Left renal pelvis (tissue), 4 donors: Measurements from ENCODE around the gene DNLZ. TPM values are rescaled to one million over a fixed set of nuclear protein-coding genes. Genes with fewer than 3 reads are reported as not detected.
"Not testable (repeated sequence)": the region's sequence is repeated elsewhere in the genome, so short reads cannot be mapped to it uniquely, and the experiment has no call there.

Source experiments
- DNase-seq, 4 donors: peaks; one replicate each; pipeline ENCODE4 v3.0.0-alpha.2; 2013; ENCODE audit warnings: low read depth in 4 of 4, low spot score in 3 of 4
- polyA plus RNA-seq, 4 donors: library from polyadenylated mRNA; unstranded; fragments of 120-200 nt; gene quantifications; one replicate each; pipeline ENCODE4 v1.2.1, GENCODE V29; 2013; ENCODE audit not compliant: insufficient read length in 4 of 4

The DNLZ gene
- polyA plus RNA-seq, 4 donors, result 4.8 to 28.7 (median 6.2) TPM

DNA sequence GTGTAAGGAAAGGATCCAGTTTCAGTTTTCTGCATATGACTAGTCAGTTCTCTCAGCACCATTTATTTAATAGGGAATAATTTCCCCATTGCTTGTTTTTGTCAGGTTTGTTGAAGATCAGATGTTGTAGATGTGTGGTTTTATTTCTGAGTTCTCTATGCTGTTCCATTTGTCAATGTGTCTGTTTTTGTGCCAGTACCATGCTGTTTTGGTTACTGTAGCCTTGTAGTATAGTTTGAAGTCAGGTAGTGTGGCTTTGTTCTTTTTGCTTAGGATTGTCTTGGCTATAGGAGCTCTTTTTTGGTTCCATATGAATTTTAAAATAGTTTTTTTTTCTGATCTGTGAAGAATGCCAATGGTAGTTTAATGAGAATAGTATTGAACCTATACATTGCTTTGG lies 42.6 kb downstream of the DNLZ start:
- DNase-seq, result not testable (repeated sequence)

DNA sequence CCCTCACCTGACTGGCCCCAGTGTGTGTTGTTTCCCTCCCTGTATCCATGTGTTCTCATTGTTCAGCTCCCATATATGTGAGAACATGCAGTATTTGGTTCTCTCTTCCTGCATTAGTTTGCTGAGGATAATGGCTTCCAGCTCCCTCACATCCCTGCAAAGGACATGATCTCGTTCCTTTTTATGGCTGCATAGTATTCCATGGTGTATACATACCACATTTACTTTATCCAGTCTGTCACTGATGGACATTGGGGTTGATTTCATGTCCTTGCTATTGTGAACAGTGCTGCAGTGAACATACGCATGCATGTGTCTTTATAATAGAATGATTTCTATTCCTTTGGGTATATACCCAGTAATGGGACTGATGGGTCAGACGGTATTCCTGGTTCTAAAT lies 43.6 kb downstream of the DNLZ start:
- DNase-seq, result not testable (repeated sequence)

DNA sequence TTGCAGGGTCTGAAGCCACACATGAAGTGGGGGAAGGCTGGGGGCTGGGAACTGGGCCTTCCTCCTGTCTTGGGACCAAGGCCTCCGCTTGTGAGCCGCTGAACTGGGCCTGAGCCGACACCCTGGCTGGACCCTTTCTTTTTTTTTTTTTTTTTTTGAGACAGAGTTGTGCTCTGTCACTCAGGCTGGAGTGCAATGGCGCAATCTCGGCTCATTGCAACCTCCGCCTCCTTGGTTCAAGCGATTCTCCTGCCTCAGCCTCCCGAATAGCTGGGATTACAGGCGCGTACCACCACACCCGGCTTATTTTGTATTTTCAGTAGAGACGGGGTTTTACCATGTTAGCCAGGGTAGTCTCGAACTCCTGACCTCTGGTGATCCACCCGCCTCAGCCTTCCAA lies 44.3 kb downstream of the DNLZ start:
- DNase-seq, result not testable (repeated sequence)

DNA sequence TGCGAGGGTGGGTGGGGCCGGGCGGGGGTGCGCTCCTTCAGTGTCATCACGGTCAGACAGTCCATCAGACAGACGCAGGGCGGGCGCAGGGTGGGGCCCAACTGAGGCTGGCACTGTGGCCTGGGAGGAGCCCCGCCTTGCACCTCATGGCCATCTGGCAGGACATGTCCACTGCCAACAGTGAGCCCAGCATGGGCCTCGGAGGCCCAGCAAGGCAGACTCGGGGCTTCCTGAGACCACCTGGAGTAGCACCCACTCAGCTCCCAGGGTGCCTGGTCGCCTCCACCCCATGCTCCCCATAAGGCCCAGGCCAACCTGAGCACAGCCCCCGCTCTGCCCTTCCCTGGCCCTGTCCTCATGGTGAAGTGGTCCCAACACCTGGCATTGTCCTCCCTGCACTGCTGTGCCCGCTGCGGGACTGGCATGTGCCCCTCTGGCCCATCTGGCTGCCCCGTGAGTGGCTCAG lies 44.7 kb downstream of the DNLZ start:
- DNase-seq, result no peak

DNA sequence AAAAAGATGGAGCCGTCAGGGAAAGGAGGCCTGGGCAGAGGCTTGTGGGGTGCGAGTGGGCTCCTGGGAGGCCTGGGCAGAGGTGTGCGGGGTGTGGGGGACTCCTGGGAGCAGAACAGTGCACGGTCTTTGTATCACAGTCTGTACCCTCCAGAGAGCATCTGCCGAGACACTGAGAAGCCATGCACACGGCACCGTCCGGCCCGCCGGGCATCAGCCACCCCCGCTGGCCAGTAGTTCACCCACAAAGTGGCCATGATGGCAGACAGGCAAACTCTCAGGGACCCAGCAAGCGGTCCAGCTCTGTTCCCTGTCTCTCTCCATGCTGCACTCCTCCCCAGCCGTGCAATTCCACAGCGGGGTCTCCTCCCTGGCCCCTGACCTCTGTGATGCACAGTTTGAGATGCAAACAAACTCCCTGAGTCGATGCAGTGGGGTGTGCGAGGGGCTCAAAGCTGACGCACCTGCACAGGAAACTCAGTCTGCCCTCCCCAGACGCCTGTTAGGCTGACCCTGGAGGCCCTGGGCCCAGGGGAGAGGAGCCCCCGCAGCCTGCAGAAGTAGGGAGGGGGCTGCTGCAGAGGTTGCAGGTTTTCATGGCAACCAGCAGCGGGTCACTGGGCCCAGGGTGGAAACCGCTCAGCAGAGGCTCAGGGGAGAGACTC lies 45.3 kb downstream of the DNLZ start:
- DNase-seq, result no peak

DNA sequence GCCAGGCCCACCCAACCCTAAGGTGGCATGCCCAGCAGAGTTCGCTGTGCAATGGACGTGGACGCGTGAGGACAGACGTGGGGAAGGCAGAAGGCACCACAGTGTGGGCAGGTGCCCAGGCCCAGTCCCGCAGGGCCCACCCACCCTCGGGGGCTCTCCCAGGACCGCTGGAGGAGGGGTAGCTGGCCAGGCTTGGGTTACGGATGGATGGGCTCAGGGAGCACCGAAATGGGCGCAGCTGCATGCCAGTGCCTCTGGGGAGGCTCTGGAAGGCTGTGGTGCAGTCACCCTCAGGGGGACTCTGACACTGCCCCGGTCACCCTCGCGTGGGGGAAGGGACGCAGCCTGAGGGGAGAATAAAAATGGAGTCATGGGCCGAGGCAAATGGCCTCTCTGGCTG lies 45.8 kb downstream of the DNLZ start:
- DNase-seq, result no peak

DNA sequence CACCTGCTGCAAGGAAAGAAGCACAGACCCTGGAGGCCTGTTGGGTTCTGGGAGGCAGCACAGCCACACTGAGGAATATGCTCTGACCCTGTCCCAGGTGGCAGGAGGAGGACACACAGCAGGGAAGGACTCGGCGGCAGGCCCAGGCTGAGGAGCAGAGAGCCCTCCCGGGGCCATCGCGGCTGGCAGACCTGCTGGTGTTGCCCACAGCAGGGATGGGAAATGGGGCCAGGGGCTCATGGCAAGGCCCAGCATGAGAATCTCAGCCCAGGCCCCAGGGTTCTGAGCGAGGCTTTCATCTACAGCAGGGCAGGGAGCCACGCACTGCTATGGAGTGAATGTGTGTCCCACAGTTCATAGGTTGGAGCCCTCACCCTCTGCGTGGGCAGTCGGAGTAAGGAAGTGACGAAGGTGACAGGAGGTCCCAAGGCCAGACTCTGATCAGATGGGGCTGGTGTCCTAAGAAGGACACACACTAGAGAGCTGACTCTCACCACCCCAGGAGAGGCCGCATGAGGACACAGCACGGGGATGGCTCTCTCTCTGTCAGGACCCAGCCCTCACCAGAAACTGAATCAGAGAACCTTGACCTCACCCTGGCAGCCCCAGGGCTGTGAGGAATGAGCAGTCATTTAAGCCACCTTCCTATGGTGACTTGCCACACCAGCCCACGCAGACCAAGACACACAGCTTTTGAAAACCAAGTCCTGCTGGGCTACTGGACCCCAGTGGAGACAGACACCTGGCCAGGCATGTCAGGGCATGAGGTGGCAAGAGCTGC lies 46.5 kb downstream of the DNLZ start:
- DNase-seq, result no peak

DNA sequence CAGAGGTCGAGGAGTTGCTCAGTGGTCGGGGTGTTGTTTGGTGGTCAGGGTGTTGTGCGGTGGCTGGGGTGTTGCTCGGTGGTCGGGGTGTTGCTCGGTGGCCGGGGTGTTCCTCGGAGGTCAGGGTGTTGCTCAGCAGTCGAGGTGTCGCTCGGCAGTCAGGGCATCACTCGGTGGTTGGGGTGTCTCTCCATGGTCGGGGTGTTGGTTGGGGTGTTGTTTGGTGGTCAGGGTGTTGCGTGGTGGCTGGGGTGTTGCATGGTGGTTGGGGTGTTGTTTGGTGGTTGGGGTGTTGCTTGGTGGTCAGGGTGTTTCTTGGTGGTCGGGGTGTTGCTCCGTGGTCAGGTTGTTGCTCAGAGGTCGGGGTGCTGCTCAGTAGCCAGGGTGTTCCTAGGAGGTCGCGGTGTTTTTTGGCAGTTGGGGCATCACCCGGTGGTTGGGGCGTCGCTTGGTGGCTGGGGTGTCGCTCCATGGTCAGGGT lies 47.2 kb downstream of the DNLZ start:
- DNase-seq, result no peak

DNA sequence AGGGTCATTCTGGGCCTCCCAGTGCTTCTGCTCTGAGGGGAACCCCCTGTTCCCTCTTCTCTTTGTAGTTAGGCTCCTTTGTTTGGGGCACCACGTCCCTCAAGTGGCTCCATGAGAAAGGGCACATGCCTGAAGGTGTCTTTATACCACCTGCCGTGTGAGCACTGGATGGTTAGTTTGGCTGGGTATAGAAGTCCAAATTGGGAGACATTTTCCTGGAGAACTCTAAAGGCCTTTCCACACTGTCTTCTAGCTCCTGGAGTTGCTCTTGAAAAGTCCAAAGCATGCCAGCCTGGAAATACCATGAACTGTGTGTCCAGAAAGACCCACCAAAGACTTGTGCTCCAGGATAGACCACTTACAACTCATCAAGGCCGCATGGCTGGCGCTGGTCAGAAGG lies 48.6 kb downstream of the DNLZ start:
- no peak for DNase-seq

DNA sequence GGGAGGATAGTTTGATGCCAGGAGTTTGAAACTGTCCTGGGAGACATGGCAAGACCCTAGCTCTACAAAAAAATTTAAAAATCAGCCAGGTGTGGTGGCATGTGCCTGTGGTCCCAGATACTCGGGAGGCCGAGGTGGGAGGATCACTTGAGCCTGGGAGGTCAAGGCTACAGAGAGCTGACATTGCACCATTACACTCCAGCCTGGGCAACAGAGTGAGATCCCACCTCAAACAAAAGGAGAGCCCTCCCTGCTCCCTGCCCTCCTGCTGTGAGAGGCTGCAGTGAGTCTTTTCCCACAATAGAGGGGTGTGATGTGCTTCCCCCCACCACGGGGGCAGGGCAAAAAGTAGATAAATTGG lies 49.5 kb downstream of the DNLZ start:
- DNase-seq, result no peak

DNA sequence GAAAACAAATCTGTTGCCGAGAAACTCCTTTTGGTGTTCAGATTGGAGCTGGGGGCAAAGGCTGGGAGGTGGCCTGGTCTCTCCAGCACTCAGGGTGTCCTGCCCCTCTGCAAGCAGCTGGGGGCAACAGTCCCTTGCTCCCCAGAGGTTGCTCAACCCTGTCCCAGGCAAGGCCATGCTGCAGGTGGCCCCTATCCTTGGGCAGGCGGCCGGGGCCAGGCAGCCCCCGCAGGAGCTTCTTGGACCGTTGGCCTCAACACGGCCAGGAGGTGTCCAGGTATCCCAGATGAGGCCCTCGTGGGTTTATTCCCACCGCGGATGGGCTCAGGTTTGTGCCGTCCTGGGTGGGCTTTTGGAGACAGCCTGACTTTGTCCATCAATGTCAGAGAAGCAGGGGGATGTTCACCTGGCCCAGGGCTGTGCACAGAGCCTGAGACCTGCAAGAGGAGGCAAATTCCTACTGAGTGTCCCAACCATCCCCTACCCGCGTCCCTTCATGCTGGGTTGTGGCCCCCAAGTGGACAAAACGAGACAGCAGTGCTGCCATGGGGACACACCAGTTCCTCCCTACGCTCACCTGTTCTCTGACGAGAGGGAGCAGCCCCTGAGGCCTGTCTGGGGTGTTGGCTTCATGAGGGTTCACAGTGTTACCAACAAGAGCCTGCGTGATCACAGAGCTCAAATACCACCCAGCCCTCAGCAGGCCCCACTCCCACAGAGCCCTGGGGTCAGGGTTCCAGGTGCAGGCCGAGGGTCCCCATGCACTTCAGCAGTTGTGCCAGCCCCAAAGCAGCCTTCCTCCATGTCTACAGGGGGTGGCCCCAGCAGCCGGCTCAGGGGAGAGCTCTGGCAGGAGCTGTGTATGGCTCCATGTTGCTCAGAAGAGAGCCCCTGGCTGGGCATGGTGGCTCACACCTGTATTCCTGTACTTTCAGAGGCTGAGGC lies 50.2 kb downstream of the DNLZ start:
- DNase-seq, result no peak

DNA sequence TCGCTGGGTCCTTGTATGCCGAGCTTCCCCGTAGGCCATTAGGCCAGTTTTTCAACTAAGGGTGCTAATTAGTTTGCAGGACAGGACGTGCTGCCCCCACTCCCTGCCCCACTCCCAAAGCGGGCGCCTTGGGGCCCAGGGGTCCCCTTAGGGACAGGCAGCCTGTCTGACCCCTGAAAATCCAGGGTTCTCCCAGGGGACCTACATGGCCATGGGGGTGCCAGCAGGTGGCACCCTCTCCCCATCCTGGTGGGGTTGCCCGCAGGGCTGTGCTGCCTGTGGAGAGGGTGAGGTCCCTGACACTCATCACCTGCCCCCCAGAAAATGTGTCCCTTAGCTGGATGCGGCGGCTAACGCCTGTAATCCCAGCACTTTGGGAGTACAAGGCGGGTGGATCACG lies 51.1 kb downstream of the DNLZ start:
- no peak for DNase-seq

DNA sequence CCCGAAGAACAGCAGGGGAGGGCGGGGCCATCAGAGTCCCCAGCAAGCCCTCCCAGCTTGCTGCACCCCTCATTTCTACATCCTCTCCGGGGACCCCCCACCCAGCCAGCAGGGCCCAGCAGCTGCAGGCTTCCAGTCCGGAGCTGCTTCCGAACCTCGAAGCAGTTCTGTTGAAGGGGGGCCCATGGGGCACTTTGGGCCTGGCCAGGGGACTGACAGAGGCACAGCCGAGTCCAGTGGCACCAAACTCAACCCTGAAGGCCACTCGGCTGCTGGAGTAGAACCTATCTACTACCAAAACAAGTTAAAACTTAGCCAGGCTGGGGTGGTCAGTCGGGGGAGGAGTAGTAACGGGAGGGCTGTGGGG lies 51.6 kb downstream of the DNLZ start:
- no peak for DNase-seq

DNA sequence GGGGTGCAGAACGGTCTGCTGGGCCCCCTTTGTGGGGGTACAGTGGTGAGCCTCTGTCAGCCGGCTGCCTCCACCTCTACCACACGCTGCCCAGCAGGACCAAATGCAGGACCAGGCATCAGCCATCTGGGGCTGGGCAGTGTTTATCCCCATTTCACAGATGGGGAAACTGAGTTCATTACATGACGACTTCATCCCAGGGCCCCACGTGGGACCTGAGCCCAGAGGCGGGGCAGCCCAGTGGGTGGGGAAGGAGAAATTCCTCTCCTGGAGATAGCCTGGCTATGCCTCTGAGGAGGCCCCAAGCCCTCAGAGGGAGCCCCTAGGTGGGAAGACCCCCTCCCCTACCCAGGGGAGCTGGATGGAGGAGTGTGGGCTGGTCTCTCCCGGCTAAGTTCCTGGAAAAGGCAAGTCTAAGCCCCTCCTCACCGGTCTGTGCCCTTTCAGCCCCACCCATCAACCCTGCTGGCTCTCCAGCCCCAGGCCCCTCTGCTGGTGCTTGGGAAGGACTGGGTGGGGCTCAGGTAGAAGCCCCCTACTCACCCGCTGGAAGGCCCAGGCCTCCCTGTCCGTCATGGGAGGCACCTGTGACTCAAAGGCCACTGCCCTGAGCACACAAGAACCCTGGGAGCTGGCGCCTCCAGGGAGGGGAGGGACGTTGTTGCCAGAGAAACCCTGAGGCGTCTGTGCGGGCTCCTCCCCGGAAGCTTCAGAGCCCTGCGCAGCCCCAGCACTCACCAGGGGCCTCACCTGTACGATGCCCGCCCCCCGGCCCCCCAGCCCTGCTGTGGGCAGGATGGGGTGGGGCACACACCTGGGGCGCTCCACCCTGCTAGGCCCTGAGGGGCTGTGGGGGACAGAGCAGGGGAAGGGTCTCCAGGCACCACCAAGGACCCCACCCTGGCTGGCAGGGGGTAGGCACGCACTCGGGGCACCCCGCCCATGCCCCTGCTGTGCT lies 52.2 kb downstream of the DNLZ start:
- no peak for DNase-seq

DNA sequence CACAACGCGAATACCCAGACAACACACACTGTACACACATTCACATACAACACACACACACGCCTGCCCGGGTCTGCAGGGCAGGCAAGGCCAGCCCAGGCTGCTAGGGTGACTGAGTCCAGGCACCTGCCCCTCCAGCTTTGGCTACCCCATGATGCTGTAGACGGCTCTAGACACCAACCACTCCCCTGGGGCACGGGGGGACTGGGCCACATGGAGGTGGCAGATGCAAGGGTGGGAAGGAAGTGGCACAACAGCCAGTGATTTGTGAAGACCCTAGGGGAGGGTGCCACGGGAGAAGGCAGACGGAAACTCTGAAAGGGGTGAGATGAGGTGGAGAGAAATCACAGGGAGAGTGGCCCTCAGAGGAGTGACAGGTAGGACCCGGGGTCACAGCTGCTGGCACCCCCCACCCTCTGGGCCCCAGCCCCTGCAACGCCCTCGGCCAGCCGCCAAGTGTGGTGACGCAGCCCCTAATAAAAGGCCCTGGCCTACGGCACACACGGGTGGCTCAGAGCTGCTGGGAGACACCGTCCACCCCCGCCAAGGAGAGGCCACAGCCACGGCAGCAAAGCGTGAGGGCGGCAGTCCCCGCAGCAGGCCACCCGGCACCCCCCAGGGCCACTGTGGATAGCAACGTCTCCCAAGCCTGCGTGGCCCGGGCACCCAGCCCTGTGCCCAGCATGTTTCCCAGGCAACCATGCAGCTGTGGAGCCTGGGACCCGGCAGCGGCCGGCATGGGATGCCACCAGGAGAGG lies 53.1 kb downstream of the DNLZ start:
- no peak for DNase-seq

DNA sequence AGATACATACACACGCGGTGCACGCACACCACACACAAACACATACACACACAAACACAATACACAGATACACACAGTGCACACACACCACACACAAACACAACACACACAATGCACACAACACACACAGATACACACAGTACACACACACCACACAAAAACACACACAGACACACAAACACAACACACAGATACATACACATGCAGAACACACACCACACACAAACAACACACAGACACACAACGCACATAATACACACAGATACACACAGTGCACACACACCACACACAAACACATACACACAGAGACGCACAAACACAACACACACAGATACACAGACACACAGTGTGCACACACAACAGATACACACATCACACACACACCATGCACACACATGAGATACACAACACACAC lies 53.7 kb downstream of the DNLZ start:
- DNase-seq, result no peak
